GM13976 (cell line): ENCODE data around the gene FGF3.

Experiments used
- DNase-seq: peaks from one replicate; pipeline ENCODE4 v3.0.0; 2012; ENCODE audit warnings: low spot score
- in situ Hi-C: fragments of 300-500 bp; cut with MboI; formaldehyde crosslinking; loops from one replicate; pipeline ENCODE4 v1.12.0; 2022; ENCODE audit warnings: low sequenced_read_pairs, mixed read lengths, inconsistent platforms; ENCODE audit not compliant: unreplicated experiment
- TF ChIP-seq, protein P1 (sequence below): IDR thresholded peaks from 2 replicates; pipeline ENCODE4 v1.5.1; 2012; ENCODE audit warnings: borderline replicate concordance, mild to moderate bottlenecking; ENCODE audit not compliant: insufficient read depth; ENCODE audit errors: extremely low read depth, missing control alignments, control extremely low read depth

The FGF3 gene

DNA sequence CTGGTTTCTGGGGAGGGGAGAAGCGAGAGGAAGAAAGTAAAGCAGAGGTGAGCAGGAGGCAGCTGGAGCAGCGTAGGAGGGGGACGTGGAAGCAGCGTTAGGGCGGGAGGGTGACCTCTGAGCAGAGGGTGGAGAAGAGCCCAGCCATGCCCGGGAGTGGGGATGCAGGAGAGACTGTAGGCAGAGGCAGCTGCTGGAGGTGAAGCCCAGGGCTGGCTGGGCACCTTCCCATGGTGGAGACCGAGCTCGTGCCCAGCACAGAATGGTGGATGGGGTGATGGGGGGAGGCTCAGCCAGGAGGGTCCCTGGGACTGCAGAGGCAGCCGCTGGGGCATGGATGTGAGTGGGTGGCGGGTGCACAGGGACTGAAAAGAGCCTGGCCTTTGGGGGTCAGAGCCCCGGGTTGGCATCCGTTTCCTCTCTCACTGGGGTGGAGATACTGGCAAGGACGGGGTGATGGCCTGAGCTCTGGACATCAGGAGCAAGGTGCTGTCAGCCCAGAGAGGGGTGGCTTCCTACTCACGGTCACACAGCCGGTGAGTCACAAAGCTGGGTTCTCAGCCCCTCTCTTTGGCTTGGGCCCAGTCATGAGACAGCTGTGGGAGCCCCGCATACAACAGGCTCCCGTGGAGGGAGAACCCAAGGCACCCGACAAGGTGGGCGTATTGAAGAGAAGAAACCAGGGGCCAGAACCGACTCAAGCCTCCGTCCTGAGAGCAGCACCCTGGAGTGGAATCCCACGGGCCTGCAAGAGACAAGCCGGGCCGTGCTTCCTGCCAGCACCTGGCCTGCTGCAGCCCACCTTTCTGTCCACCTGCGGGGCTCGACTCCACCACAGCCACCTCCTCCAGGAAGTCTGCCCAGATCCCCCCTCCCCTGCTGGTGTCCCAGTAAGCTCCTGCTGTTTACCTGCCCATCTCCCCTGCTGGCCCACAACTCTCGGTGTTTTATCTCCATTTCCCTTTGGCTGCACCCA lies 45.8 kb upstream of the FGF3 start:
- DNase-seq, result no peak
- TF ChIP-seq, protein P1, sequence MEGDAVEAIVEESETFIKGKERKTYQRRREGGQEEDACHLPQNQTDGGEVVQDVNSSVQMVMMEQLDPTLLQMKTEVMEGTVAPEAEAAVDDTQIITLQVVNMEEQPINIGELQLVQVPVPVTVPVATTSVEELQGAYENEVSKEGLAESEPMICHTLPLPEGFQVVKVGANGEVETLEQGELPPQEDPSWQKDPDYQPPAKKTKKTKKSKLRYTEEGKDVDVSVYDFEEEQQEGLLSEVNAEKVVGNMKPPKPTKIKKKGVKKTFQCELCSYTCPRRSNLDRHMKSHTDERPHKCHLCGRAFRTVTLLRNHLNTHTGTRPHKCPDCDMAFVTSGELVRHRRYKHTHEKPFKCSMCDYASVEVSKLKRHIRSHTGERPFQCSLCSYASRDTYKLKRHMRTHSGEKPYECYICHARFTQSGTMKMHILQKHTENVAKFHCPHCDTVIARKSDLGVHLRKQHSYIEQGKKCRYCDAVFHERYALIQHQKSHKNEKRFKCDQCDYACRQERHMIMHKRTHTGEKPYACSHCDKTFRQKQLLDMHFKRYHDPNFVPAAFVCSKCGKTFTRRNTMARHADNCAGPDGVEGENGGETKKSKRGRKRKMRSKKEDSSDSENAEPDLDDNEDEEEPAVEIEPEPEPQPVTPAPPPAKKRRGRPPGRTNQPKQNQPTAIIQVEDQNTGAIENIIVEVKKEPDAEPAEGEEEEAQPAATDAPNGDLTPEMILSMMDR, result no peak
- in situ Hi-C loops, result no loop called here

DNA sequence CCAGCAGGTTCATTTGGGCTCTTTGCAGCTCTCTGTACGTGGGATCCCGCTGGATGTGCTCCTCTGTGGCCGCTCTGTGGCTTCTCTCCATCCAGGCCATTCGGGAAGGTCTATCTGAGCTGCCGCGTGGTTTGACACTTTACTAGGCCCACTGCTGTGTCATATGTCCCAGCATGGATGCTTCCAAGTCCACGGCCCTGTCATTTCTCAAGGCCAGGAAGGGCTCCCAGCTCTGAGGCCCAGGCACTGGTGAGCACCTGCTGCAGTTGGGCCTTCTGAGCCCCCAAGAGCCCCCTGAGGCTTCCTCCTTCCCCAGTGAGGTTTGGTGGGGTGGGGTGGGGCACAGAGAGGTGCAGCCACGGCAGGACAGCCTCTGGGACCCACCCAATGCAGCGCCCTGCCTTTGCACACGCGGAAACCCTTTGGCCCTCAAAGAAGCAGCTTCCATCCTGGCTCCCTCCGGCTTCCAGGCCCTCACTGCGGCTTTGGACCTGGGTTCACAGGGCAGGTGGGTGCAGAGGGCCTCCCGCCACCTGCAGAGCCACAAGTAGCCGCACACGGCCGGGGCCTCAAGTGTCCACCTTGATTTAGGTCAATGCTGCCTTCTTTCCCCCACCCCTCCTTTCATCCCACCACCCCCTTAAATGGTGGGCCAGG lies 44.5 kb upstream of the FGF3 start:
- in situ Hi-C loops, result no loop called here
- DNase-seq, result no peak
- TF ChIP-seq, protein P1, result no peak

DNA sequence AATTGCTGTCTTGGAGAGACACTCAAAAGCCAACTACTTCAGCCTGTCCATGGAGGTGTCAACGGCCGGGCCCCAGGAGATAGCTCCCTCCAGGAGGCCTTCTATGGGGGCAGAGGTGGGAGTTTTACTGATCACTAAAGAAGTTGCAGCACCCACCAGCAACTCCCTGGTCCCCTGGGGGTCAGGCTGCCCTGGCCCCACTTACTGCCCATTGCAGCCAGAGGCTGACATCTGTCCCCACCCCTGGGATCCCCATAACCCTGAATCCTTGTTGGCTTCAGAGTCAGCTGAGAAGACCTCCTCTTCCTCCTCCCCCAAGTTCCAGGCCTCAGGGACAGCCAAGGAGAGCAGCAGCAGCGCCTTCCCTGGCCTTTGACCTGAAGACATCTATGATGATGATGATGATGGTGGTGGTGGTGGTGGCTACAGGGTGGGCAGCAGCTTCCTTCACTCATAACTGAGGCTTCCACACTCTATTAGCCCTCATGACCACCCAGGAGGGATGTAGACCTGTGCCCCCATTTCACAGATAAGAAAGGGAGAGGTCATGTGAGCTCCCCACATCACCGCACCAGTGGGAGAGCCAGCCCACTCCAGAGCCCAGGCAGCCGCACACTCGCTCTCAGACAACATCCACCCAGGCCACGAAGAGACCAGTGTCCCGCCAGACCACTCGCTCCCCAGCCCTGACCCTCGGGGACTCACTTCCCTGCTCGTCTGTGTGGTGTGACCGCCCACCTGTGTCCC lies 43.8 kb upstream of the FGF3 start:
- TF ChIP-seq, protein P1, result no peak
- no peak for DNase-seq
- in situ Hi-C loops, result no loop called here

DNA sequence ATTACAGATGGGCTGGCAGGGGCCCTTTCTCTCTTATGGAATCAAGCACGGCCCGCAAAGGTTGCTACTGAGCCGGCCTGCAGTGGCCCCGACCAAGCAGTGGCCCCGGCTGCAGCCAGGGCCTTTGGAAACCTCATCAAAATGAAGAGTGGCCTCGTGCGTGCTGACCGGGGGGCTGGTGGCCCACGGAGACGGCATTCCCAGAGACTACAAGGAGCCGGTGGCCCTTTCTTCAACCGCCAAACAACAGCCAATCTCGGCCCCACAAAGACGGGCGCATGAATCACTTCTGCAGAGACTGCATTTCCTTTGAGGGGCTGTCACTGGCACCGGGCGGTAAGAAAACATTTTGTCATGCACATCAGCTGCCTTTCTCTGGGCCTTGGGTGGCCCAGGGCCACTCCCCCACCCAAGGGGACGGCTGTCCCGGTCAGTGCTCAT lies 43.1 kb upstream of the FGF3 start:
- TF ChIP-seq, protein P1, result no peak
- in situ Hi-C loops, result no loop called here
- no peak for DNase-seq

DNA sequence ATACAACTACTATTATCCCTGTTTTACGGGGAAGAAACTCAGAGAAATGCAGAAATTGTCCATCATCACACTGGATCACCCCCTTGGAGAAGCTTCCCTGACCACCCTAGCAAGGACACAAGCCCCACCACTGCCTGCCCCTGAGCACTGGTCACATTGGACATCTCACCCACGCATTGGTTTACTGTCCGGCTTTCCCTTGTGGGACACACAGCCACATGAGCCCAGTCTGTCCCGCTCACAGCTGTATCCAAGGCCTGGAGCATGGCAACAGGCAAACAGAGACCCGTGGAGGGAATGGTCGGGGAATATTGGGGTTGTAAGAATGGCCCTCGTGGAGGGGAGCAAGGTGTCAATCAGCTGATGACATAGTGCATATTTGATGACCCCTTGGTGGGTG lies 42.7 kb upstream of the FGF3 start:
- TF ChIP-seq, protein P1, result no peak
- no peak for DNase-seq
- in situ Hi-C loops, result no loop called here

DNA sequence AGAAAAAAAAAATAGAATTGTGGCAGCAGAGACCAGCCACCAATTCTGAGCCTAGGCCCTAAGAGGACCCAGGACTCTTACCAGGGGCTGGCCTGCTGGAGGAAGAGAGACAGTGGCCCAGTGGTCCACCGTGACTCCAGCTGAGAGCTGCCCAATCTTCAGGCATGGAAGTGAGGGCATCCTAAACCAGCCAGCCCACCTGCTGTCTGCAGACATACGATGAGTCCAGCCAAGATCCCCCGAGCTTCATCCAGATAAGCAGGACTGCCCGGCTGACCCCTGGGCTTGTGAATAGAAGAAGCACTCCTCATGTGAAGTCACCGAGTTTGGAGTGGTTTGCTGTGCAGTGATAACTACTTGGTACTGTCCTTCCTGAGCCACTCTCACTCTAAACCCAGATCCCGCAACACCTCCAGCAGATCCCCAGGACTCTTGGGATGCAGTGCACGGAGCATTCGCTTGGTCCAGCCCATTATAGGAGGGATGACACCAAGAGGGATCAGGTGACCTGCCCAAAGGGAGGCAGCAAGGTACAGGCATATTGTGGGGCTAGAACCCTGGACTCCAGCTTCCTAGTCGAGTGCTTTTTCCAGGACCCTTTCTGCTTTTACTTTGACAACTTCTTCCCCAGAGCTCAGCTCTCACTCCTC lies 41.7 kb upstream of the FGF3 start:
- in situ Hi-C loops, result no loop called here
- DNase-seq, result no peak
- TF ChIP-seq, protein P1, result no peak
